H9 (cell line): Measurements from ENCODE around the gene FCRL6. TPM values are rescaled to one million over a fixed set of nuclear protein-coding genes. Genes with fewer than 3 reads are reported as not detected.

ENCODE experiments used
- DNase-seq: peaks from one replicate; pipeline ENCODE4 v3.0.0-alpha.2; 2017
- H2AFZ ChIP-seq: one replicate; pipeline ENCODE4 v1.6.1; 2013; ENCODE audit warnings: mild to moderate bottlenecking, low read length, control low read depth, moderate library complexity
- H2AK5ac ChIP-seq: 2 replicates; pipeline ENCODE4 v1.6.1; 2013; ENCODE audit warnings: low read length, control low read depth, mixed read lengths; ENCODE audit not compliant: insufficient read length
- H2BK120ac ChIP-seq: one replicate; pipeline ENCODE4 v1.6.1; 2013; ENCODE audit warnings: low read depth, mild to moderate bottlenecking, low read length, control low read depth, inconsistent platforms; ENCODE audit not compliant: poor library complexity, severe bottlenecking
- H2BK12ac ChIP-seq: 2 replicates; pipeline ENCODE4 v1.6.1; 2013; ENCODE audit warnings: low read length, control low read depth, mixed read lengths, low read depth; ENCODE audit not compliant: insufficient read length
- H2BK15ac ChIP-seq: 2 replicates; pipeline ENCODE4 v1.6.1; 2013; ENCODE audit warnings: low read depth, low read length, control low read depth
- H2BK20ac ChIP-seq: one replicate; pipeline ENCODE4 v1.6.1; 2013; ENCODE audit warnings: low read depth, mild to moderate bottlenecking, low read length, control low read depth, inconsistent platforms; ENCODE audit not compliant: poor library complexity, severe bottlenecking
- H2BK5ac ChIP-seq: 2 replicates; pipeline ENCODE4 v1.6.1; 2013; ENCODE audit warnings: low read length, control low read depth, mixed read lengths; ENCODE audit not compliant: insufficient read length
- H3K14ac ChIP-seq: 2 replicates; pipeline ENCODE4 v1.6.1; 2013; ENCODE audit warnings: low read length, control low read depth; ENCODE audit not compliant: insufficient read depth
- H3K18ac ChIP-seq: 2 replicates; pipeline ENCODE4 v1.6.1; 2013; ENCODE audit warnings: low read depth, mild to moderate bottlenecking, mixed read lengths, low read length, control low read depth; ENCODE audit not compliant: insufficient read length
- H3K23ac ChIP-seq: 2 replicates; pipeline ENCODE4 v1.6.1; 2013; ENCODE audit warnings: low read length, control low read depth, mixed read lengths, low read depth; ENCODE audit not compliant: insufficient read length
- H3K23me2 ChIP-seq: 2 replicates; pipeline ENCODE4 v1.6.1; 2013; ENCODE audit warnings: low read depth, mild to moderate bottlenecking, mixed read lengths, low read length, control low read depth; ENCODE audit not compliant: insufficient read length, poor library complexity, severe bottlenecking
- H3K27ac ChIP-seq: 2 replicates; pipeline ENCODE4 v1.5.1; 2013; ENCODE audit warnings: low read length, control low read depth, mixed read lengths, low read depth; ENCODE audit not compliant: insufficient read length
- H3K27me3 ChIP-seq: 2 replicates; pipeline ENCODE4 v1.6.1; 2013; ENCODE audit warnings: low read length, control low read depth, inconsistent platforms; ENCODE audit not compliant: insufficient read depth
- H3K4ac ChIP-seq: 2 replicates; pipeline ENCODE4 v1.6.1; 2013; ENCODE audit warnings: low read depth, mild to moderate bottlenecking, control low read depth, inconsistent platforms, low read length, moderate library complexity
- H3K4me1 ChIP-seq: 2 replicates; pipeline ENCODE4 v1.6.1; 2013; ENCODE audit warnings: low read length, control low read depth, inconsistent platforms; ENCODE audit not compliant: insufficient read depth
- H3K4me2 ChIP-seq: 2 replicates; pipeline ENCODE4 v1.6.1; 2013; ENCODE audit warnings: low read length, control low read depth, mixed read lengths; ENCODE audit not compliant: insufficient read length, insufficient read depth
- H3K56ac ChIP-seq: 2 replicates; pipeline ENCODE4 v1.6.1; 2013; ENCODE audit warnings: low read depth, mild to moderate bottlenecking, mixed read lengths, low read length, control low read depth; ENCODE audit not compliant: insufficient read length
- H3K79me1 ChIP-seq: 2 replicates; pipeline ENCODE4 v1.6.1; 2013; ENCODE audit warnings: low read depth, mild to moderate bottlenecking, moderate library complexity, low read length, control low read depth, inconsistent platforms; ENCODE audit not compliant: insufficient read depth, poor library complexity, severe bottlenecking
- H3K79me2 ChIP-seq: 2 replicates; pipeline ENCODE4 v1.6.1; 2013; ENCODE audit warnings: low read length, control low read depth, inconsistent platforms; ENCODE audit not compliant: insufficient read depth
- H3K9ac ChIP-seq: 2 replicates; pipeline ENCODE4 v1.6.1; 2013; ENCODE audit warnings: low read length, control low read depth, mixed read lengths; ENCODE audit not compliant: insufficient read length; ENCODE audit errors: extremely low read depth
- H3K9me3 ChIP-seq: one replicate; pipeline ENCODE4 v1.6.1; 2013; ENCODE audit warnings: low read depth, low read length, inconsistent platforms; ENCODE audit not compliant: control insufficient read depth
- H3T11ph ChIP-seq: one replicate; pipeline ENCODE4 v1.6.1; 2013; ENCODE audit warnings: mild to moderate bottlenecking, low read length, control low read depth, inconsistent platforms
- H4K20me1 ChIP-seq: one replicate; pipeline ENCODE4 v1.6.1; 2013; ENCODE audit not compliant: control insufficient read depth, insufficient read length, insufficient read depth
- H4K5ac ChIP-seq: 2 replicates; pipeline ENCODE4 v1.6.1; 2013; ENCODE audit warnings: low read depth, mild to moderate bottlenecking, mixed read lengths, low read length, control low read depth; ENCODE audit not compliant: insufficient read length
- H4K8ac ChIP-seq: replicated peaks from 2 replicates; pipeline ENCODE4 v1.6.1; 2013; ENCODE audit warnings: low read length, control low read depth, mixed read lengths, low read depth; ENCODE audit not compliant: insufficient read length
- H4K91ac ChIP-seq: 2 replicates; pipeline ENCODE4 v1.6.1; 2013; ENCODE audit warnings: low read depth, mild to moderate bottlenecking, moderate library complexity, mixed read lengths, low read length, control low read depth; ENCODE audit not compliant: insufficient read length
- H3K27ac Mint-ChIP-seq, 3 experiments: 2 replicates in 2 of 3; 3 replicates in 1 of 3; pipeline ENCODE4 v1.8.0; 2020 to 2021; ENCODE audit warnings: mixed read lengths in 3 of 3, mild to moderate bottlenecking in 1 of 3, moderate library complexity in 1 of 3
- H3K27me3 Mint-ChIP-seq: 2 replicates; pipeline ENCODE4 v1.8.0; 2021; ENCODE audit warnings: low read depth, mild to moderate bottlenecking, moderate library complexity, mixed read lengths
- H3K36me3 Mint-ChIP-seq, 3 experiments: 2 replicates in 2 of 3; 3 replicates in 1 of 3; pipeline ENCODE4 v1.8.0; 2020 to 2021; ENCODE audit warnings: low read depth in 3 of 3, mixed read lengths in 3 of 3; ENCODE audit not compliant: insufficient read depth in 1 of 3
- H3K4me1 Mint-ChIP-seq, 2 experiments: 2 replicates each; pipeline ENCODE4 v1.8.0; 2020; ENCODE audit warnings: mixed read lengths in 2 of 2
- H3K4me3 Mint-ChIP-seq, 2 experiments: 2 replicates in 1 of 2; 3 replicates in 1 of 2; pipeline ENCODE4 v1.8.0; 2020 to 2021; ENCODE audit warnings: mild to moderate bottlenecking in 2 of 2, mixed read lengths in 2 of 2, moderate library complexity in 1 of 2
- H3K9me3 Mint-ChIP-seq, 2 experiments: 2 replicates in 1 of 2; 3 replicates in 1 of 2; pipeline ENCODE4 v1.8.0; 2020; ENCODE audit warnings: mild to moderate bottlenecking in 2 of 2, mixed read lengths in 2 of 2, moderate library complexity in 1 of 2
- CTCF ChIP-seq: fragments of 200-600 bp; sonication (generic); conservative IDR thresholded peaks from 3 replicates; pipeline ENCODE4 v1.8.0; 2021; ENCODE audit warnings: antibody characterized with exemption, mild to moderate bottlenecking
- WGBS: extraction: QIAGEN DNeasy Blood & Tissue Kit; methylation state at CpG from one replicate; pipeline ENCODE4 v1.1.7; 2013; ENCODE audit warnings: missing lambda C conversion rate, low lambda C conversion rate, mixed read lengths; ENCODE audit not compliant: insufficient read length; ENCODE audit errors: extremely low coverage; 5-methylcytosine and 5-hydroxymethylcytosine counted together
- total RNA-seq: library from RNA; stranded (reverse); gene quantifications from 2 replicates; pipeline ENCODE4 v1.2.1, GENCODE V29; 2021

Gene FCRL6
- total RNA-seq, 1 experiment from 2014 or later = not detected

GRCh38 chr1:159839116-159839849 lies 37.1 kb downstream of the FCRL6 start:
- no peak overlapping the region for H2BK20ac ChIP-seq
- no peak overlapping the region for H4K91ac ChIP-seq
- TF ChIP-seq CTCF = no peak
- H4K20me1 ChIP-seq = no peaks in the 10 kb centered on the region
- H3K27ac ChIP-seq = no peak overlapping the region
- no peak overlapping the region for H3K14ac ChIP-seq
- no peak overlapping the region for H3K56ac ChIP-seq
- H3K9ac ChIP-seq = no peak overlapping the region
- H3K27me3 ChIP-seq = no peaks in the 10 kb centered on the region
- Mint-ChIP-seq H3K27me3 (peaks cover 17% of the 10 kb centered on the region), H3K36me3 (no peaks in the 10 kb centered on the region), H3K4me1 (peaks cover 6 to 13% of the 10 kb centered on the region in 2 experiments; a peak in 3 of 4 replicates), H3K9me3 (no peaks in the 10 kb centered on the region), H3K27ac (no peak overlapping the region; a peak in 1 of 7 replicates), H3K4me3 (no peak overlapping the region)
- H3K79me1 ChIP-seq = no peaks in the 10 kb centered on the region
- no peaks in the 10 kb centered on the region for H3K79me2 ChIP-seq
- H3K4ac ChIP-seq = no peak overlapping the region
- H2BK12ac ChIP-seq = no peak overlapping the region
- no peak overlapping the region for H3T11ph ChIP-seq
- H3K18ac ChIP-seq = no peak overlapping the region
- no peak overlapping the region for H2AFZ ChIP-seq
- no peaks in the 10 kb centered on the region for H3K23me2 ChIP-seq
- no peak overlapping the region for H2BK5ac ChIP-seq
- H2BK120ac ChIP-seq = no peak overlapping the region
- no peak overlapping the region for H4K8ac ChIP-seq
- H3K4me1 ChIP-seq = no peaks in the 10 kb centered on the region
- no peak overlapping the region for H2AK5ac ChIP-seq
- H2BK15ac ChIP-seq = no peak overlapping the region
- no CpG with 5 or more reads among the region's 5 CpGs for WGBS
- H3K23ac ChIP-seq = no peak overlapping the region
- DNase-seq = no peak
- H3K9me3 ChIP-seq = no peaks in the 10 kb centered on the region
- H3K4me2 ChIP-seq = no peak overlapping the region
- H4K5ac ChIP-seq = no peak overlapping the region
